ENCODE results near the gene USP40.

- TF ChIP-seq CTCF (IDR thresholded peaks at IDR 0.05; ENCODE audit: low read depth, low read length) (no peak), POLR2A (IDR thresholded peaks at IDR 0.05; ENCODE audit: extremely low read depth, insufficient read length) (no peak), MYC (IDR thresholded peaks at IDR 0.05; ENCODE audit: low read depth, low read length) (no peak), MAX (IDR thresholded peaks at IDR 0.05; ENCODE audit: low read depth, low read length) (no peak)
These were observed 92.7 kb downstream of the USP40 start for GRCh38 chr2:233473878-233474277.

Measured in NB4 (cell line).